ENCODE data around the gene ADAMTS2.
A peak's percentile ranks its signal among the peaks of the same experiment; 100 is the strongest.

Gene ADAMTS2

GRCh38 chr5:179233909-179234562 lies 111.2 kb downstream of the ADAMTS2 start:
- no peak for DNase-seq (ENCODE audit: low read depth, low spot score)

DNA sequence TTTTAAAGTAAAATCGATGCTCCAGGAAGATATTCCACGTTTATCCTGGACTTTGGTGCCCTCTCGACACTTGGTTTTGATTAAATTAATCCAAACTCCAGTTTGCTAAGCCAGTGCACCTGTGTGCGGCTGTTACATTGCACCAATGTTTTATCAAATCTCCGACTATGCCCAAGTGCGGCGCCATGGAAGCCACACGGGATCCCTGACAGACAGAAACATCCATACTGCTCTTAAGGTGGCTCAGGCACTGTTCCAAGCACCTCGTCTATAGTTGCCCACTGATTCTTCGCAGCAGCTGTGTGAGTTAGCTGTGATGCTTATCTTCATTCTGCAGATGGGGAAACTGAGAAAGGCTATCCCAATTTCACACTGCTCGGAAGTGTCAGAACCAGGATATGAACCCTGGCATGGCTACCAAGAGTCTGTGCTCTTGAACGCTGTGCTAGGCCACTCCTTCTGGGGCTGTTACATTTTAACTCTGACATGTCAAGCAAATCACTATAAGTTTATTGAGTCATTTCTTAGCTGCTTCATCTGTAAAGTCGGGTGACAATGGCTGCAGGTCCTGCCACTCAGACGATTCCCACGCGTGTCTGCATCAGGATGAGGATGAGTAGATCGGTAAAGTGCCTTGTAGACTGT lies 113.0 kb downstream of the ADAMTS2 start:
- no peak for DNase-seq (ENCODE audit: low read depth, low spot score)

DNA sequence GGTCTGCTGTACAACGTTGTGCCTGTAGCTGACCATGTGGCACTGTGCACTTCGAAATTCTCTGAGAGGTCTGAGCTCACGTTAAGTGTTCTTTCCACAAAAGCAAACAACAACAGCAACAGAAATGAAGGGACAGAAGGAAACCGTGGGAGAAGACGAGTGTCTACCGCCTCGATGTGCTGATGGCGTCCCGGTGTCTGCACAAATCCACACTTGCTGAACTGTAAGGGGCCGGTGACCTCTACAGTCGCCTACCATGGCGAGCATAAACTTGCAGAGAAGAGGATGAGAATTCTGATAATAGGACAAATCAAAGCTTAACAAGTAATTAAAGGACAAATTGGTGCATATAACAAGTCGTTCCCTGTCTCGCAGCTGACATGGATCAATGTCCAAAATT lies 114.0 kb downstream of the ADAMTS2 start:
- DNase-seq (ENCODE audit: low read depth, low spot score): no peak

- no peak for DNase-seq (ENCODE audit: low read depth, low spot score)
These were observed 115.2 kb downstream of the ADAMTS2 start for GRCh38 chr5:179230061-179230461.

DNA sequence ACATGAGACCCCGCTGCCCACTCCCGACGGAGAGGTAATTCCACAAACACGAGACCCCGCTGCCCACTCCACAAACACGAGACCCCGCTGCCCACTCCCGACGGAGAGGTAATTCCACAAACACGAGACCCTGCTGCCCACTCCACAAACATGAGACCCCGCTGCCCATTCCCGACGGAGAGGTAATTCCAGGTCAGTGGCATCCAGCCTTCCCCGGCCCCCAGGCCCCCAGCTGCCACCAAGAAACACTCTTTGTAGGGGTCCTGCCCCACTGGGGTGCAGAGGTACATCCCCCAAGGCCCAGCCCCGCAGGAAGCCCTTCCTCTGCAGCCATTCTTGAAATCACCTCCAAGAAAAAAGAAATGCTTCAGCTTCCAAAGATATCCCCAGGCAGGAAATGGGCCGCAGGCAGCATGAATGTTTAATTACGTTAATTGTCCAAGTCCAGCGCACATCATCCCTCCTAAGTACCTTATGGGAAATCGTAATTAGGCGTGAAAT lies 115.9 kb downstream of the ADAMTS2 start:
- no peak for DNase-seq (ENCODE audit: low read depth, low spot score)

DNA sequence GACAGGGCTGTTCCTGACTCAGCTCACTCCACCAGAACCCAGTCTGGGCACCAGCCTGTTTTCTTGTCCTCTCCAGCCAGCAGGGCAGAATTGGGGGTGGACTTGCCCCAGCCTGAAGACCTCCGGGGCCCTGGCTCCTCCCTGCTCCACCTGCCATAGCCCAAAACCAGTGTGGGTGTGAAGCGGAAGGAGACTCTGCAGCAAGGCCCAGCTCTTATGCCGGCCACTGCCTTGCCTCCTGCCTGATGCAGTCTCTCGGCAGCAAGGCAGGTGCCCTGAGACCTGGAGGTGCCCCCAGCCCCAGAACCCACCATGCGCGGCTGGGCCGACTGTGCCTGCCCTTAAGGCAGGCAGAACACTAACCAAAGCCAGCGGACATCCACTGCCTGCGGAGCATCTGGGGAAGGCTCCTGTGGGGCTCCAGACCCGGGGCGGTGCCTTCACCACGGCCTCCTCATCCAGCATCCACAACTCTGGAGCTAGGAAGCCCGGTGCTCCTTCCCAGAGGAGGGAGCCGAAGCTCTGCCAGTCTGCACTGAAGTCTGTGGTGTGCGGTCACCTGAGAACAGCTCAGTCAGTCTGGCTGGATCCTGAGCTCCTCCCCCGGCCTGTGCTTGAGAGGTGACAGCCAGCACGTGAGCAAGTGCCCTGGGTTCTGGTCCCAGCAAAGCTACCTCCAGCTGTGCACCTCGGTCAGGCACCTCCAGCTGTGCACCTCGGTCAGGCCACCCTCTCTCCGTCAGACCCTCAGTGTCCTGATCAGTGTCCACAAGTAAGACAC lies 116.7 kb downstream of the ADAMTS2 start:
- DNase-seq (ENCODE audit: low read depth, low spot score): peak; percentile 49

GRCh38 chr5:179227580-179228311 lies 117.5 kb downstream of the ADAMTS2 start:
- DNase-seq (ENCODE audit: low read depth, low spot score): no peak

DNA sequence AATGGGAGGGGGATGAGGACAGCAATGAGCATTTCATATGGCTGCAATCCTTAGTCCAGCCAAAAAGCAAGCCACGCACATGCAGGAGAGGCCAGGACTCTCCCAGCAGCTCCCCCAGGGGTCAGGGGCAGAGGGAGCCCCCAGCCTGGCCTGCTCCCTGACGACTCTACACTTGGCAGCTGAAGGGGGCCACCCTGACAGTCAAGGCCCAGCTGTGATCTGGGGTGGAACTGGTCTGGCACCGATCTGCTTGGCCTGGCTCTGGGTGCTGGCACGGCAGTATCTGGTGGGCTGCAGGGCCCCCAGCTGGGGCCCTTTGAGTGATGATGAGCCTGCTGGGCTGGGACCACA lies 118.1 kb downstream of the ADAMTS2 start:
- DNase-seq (ENCODE audit: low read depth, low spot score): no peak

DNA sequence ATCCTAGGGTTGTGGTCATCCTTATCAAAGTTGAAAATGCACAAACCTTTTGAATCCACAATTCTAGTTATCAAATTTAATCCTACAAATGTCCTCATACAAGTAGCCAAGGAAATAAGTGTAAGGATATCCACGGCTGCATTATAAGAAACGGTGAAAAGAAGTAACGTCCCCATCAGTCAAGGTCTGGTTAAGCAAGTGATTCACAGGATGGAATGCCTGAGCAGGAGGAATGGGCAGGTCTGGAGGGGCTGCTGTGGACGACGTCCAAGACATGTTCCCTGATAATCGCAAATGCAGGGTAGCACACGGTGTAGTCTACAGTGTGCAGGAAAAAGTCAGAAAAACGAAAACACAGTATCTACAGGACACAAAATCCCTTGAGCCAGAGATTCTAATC lies 118.6 kb downstream of the ADAMTS2 start:
- DNase-seq (ENCODE audit: low read depth, low spot score): no peak

DNA sequence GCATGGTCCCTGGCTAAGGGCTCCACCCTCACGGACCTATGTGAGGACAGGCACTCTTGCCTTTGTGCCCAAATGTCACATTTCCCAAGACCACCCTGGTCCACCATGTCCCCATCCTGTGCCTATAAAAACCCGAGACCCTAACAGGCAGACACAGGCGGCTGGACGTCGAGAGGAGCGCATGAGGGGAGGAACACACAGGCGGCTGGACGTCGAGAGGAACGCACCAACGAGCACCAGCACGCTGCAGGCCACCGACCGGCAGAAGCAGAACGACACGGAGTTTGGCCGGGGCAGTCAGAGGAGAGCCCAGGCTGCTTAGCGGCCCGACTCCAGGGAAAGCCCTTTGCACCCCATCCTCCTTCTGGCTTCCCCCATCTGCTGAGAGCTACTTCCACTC lies 119.9 kb downstream of the ADAMTS2 start:
- no peak for DNase-seq (ENCODE audit: low read depth, low spot score)

GRCh38 chr5:179224741-179225140 lies 120.5 kb downstream of the ADAMTS2 start:
- DNase-seq (ENCODE audit: low read depth, low spot score): no peak

DNA sequence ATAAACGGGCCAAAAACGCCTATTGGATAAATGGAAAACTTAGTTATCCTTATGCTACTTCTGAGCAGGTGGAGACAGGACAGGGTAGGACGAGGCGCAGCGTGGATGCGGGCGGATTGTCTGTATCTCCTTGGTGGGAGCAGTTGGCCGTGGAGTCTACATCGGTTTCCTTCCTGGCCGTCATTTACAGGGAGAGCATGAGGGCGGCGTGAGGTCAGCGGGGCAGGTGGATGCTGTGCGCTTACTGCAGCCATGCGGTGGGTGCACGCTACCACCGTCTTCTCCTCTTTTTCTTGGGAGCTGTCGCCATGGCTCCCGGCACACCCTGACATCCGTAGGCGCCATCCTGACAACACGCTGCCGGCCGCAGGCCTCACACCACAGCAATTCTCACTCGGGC lies 121.3 kb downstream of the ADAMTS2 start:
- DNase-seq (ENCODE audit: low read depth, low spot score): no peak

GRCh38 chr5:179223528-179223927 lies 121.7 kb downstream of the ADAMTS2 start:
- no peak for DNase-seq (ENCODE audit: low read depth, low spot score)

DNA sequence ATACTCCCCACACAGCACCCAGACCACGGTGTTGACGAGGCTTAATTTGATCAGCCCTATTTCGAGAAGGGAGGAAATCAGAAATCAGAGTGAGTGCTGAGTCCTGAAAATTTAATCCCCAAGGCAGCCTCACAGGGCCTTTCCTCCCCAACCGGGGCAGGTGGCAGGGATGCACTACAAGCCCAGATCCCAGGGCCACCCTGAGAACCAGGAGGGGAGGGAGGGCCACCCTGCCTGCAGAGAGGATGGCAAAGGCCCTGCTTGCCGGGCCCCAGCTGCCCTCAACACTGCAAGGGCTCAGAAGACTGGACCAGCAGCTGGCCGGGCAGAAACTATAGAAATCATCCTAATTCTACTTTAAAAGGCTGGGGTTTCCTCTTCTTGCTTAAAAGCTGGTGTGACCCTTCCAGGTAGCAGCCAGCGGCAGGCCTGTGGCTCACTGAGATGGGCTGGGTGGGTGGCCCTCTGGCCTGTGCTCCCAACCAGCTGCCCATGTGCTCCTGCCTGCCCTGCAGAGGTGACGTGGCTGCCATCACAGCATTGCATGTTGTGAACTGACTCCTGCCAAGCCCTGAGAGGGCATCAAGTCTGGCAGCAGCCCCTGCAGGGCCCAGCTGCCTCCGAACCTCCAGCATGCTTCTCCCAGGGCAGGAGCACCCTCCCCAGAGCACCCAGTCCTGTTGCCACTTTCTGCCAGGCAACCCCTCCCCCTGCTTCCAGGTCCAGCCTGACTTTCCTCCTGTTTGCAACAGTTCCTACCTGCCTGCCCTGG lies 122.8 kb downstream of the ADAMTS2 start:
- no peak for DNase-seq (ENCODE audit: low read depth, low spot score)

DNA sequence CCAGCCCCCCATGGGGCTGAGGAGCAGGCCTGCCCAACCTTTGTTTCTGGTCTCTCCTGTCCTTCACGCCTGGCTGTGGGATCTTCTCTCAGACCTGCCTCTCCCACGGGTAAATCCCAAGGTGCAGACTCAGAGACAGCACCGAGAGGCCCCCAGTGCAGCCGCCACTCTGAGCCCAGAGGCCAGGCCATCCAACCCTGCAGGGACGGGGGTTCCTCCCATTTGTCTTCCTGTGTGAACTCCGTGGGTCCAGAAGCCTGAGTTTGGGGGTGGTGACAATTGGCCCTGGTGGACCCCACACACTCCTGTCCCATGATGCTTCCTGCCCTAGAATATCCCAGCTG lies 123.4 kb downstream of the ADAMTS2 start:
- no peak for DNase-seq (ENCODE audit: low read depth, low spot score)

DNA sequence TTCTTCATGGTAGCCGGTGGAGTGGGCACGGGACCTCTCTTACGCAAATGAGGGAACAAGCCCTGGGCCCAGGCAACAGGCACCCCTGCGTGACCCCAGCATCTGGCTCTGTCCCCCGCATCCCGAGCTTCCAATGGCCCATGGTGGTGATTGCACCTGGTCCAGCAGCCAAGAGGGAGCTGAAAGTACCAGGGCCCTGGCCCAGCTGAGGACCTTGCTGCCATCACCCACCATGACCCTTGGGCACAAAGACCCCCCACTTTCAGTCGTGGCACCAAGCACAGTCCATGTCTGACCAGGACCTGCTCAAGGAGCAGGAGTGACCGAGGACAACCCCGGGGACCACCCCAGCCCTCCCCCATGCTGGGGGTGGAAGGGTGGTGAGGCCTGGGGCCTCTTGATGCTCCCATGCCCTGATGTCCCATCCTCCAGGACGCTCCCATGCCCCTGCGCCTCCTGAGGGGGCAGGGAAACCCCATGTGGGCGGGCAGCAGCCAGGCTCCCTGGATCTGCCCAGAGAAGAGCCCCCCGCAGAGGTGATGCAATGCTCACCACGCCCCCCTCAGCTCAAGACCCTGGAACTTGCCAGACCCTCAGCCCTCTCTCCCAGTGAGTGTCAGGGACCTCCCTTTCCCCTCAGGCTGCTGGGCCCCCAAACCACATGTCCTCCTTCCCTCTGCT lies 123.9 kb downstream of the ADAMTS2 start:
- no peak for DNase-seq (ENCODE audit: low read depth, low spot score)

DNA sequence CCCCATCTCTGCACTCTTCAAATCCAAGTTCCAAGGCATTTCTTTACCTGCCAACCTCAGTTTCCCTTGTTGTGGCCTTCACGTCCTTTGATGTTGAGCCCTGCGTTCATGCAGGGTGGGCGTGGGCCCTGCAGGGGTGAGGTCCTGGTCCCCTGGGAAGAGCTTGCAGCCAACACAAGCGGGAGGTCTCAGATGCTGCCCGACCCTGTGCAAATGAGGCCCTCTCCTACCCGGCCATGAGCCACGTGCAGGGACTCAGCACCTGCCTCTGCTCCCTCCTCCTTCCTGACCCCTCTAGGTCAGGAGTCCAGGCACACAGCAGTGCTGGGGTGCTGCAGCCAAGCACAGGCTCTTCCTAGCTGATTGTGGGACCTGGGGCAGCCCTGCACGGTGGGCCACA lies 124.5 kb downstream of the ADAMTS2 start:
- DNase-seq (ENCODE audit: low read depth, low spot score): no peak

DNA sequence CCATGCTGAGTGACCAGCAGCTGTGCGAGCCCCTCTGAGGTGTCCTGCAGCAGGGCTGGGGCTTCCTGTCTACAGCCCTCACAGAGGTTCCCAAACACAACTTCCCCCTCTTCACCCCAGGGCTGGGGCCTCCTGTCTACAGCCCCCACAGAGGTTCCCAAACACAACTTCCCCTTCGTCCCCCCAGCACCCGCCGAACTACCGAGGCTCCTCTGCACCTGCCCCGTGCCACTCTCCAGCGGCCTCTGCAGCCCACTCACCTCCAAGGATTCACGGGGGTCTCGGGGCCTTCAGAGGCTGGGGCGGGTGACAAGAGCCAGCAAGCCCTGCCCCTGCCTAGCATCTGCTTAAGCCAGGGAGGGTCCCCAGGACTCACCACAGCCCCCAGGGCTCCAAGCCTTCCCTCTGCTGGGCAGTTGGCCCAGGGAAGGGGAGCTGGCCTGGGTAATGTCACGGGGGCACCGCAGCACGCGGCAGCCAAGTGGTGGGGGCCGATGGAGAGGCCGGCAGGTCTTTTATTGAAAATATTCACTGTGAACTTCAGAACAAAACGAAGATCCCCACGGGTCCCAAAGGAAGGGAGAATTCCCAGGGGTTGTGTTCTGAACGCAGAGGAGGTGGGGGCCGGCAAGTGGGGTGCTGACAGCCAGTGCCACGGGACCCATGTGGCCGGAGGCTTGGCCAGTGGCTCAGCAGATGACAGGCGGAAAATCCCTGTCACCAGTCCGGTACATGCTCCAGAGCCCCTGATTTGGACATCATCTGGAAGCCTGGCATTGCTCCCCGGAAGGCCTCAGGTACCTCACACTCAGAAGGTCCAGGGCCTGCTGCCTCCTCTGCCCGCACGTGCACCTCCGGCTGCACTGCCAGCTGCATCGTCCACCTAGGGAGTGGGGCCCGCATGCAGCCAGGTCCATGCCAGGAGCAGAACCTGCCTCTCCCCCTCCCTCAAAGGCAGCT lies 125.3 kb downstream of the ADAMTS2 start:
- DNase-seq (ENCODE audit: low read depth, low spot score): no peak

DNA sequence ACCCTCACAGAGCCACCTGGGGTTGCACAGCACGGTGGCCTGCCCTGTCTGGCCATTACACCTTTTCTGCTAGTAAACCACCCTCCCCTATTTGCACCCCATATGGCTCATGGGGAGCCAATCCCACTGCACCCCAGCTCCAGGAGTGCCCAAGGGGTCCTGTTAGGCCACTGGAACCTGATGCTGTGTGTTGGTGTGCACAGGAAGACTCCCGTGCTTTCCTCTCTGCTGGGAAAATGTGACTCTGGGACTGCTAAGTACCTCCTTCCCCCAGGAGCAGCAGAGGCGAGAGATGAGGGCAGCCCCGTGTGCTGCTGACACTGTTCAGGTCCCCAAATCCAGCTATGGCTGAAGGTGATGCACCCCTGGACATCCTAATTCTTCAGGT lies 126.3 kb downstream of the ADAMTS2 start:
- DNase-seq (ENCODE audit: low read depth, low spot score): no peak
